GM10248 (cell line): Measurements from ENCODE around the gene FIG4.
"Not testable (repeated sequence)": the region's sequence is repeated elsewhere in the genome, so short reads cannot be mapped to it uniquely, and the experiment has no call there.

ENCODE experiments used
- CTCF ChIA-PET: fragments of 300-600 bp; sonication (Branson Sonifier 250); formaldehyde crosslinking; extraction: SDS; loops from one replicate; lab custom pipeline; 2021; ENCODE audit warnings: antibody characterized with exemption; lab: Yijun Ruan, JAX
- POLR2A ChIA-PET: fragments of 350-650 bp; sonication (Branson Sonifier 250); formaldehyde crosslinking; extraction: SDS; loops from one replicate; lab custom pipeline; 2020; ENCODE audit warnings: antibody characterized with exemption; lab: Yijun Ruan, JAX
- DNase-seq: peaks from one replicate; pipeline ENCODE4 v3.0.0; 2012; ENCODE audit errors: extremely low spot score
- CTCF ChIP-seq: IDR thresholded peaks from 2 replicates; pipeline ENCODE4 v1.5.1; 2012; ENCODE audit warnings: mild to moderate bottlenecking, low read depth; ENCODE audit errors: extremely low read depth, missing control alignments, control extremely low read depth

The FIG4 gene

GRCh38 chr6:109740787-109741186, 49.7 kb downstream of the FIG4 start:
- no peak for TF ChIP-seq CTCF
- no peak for DNase-seq
- ChIA-PET CTCF (interaction anchor here (0.9 to 1.0 kb wide), 2 partner anchors 71 to 299 kb away, joined by 3 read pairs; no protein-coding TSS in a partner anchor), POLR2A (no interaction called here)

DNA sequence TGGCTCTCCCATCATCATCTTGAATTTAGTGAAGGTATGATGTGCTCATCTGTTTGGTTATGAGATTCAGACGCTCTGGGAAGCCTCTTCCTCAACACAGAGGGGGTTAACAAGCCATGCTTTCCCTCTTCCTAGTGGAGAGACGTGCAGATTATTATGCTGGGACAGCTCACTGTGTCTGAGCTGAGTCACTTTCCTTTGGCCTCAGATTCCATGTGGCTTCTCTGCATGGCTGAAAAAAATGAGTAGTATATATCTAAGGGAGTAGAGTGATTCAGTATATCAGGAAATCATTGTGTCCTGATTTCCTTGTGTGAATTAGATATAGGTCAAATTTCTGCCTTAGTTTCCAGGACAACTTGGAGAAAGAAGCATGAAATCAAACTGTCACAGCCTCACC, 52.6 kb downstream of the FIG4 start:
- CTCF ChIA-PET, result no interaction called here
- no peak for DNase-seq
- POLR2A ChIA-PET, result no interaction called here
- TF ChIP-seq CTCF, result no peak

DNA sequence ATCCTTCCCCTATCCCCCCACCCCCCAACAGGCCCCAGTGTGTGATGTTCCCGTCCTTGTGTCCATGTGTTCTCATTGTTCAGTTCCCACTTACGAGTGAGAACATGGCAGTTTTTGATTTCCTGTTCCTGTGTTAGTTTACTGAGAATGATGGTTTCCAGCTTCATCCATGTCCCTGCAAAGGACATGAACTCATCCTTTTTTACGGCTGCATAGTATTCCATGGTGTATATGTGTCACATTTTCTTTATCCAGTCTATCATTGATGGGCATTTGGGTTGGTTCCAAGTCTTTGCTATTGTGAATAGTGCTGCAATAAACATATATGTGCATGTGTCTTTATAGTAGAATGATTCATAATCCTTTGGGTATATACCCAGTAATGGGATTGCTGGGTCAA, 53.7 kb downstream of the FIG4 start:
- CTCF ChIA-PET, DNase-seq, POLR2A ChIA-PET: not testable (repeated sequence)

- no peak for TF ChIP-seq CTCF
- CTCF ChIA-PET, result no interaction called here
- no peak for DNase-seq
Observed at GRCh38 chr6:109747221-109747620, 56.1 kb downstream of the FIG4 start.

DNA sequence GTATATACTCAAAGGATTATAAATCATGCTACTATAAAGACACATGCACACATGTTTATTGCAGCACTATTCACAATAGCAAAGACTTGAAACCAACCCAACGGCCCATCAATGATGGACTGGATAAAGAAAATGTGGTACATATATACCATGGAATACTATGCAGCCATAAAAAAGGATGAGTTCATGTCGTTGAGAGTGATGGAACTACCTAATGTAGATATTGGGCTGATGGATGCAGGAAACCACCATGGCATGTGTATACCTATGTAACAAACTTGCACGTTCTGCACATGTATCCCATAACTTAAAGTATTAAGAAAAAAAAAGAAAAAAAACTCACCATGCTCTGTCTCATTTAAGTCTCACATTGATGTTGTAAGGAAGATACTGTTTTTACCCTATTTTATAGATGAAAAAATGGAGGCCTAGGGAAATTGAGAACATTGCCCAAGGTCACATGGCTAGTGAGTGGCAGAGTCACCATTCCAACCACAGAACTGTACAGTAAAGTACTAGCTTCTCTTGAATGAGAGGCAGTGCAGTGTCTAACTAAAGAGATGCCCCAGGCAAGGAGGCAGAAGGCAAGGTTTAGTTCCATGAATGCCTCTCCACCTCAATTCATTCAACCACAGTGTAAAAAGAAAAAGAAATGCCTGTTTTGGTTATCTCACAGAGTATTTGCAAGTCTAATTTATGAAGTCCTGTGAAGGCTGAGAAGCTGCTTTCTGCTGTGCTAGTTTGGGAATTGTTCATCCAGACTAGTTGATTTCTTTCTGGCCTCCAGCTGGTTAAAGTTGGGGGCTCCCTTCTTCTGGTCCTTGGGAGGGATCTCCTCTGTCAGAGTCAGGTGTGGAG, 68.2 kb downstream of the FIG4 start:
- no peak for DNase-seq
- CTCF ChIA-PET, result no interaction called here

More at GRCh38 chr6:109747221-109747620, 56.1 kb downstream of the FIG4 start:
- POLR2A ChIA-PET, result no interaction called here

DNA sequence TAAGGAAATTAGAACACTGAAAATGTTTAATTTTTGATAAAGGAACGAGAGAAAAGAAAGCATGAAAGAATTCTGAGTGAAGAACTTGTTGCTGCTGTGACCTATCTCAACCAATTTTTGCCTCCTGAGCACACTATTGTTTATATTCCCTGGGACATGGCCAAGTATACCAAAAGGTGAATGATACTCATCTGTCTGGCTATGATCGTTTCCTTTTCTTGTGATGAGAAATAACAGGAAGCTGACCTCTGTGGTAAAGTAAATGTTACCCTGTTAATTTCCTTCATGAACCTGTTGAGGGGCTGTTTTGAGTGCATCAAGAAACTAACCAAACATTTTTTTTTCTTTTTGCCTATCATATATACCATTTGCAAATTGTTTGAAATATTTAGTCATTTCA, 69.1 kb downstream of the FIG4 start:
- TF ChIP-seq CTCF, result no peak
- DNase-seq, result no peak
- POLR2A ChIA-PET, result no interaction called here
- CTCF ChIA-PET, result no interaction called here

More for the DNA sequence above, 68.2 kb downstream of the FIG4 start:
- TF ChIP-seq CTCF, result no peak
- POLR2A ChIA-PET, result no interaction called here

- CTCF ChIA-PET, result interaction anchor here (1.5 kb wide), 1 partner anchor 9 kb away, joined by 3 read pairs; no protein-coding TSS in a partner anchor
- POLR2A ChIA-PET, result no interaction called here
- no peak for TF ChIP-seq CTCF
- DNase-seq, result no peak
Observed at GRCh38 chr6:109762166-109762565, 71.1 kb downstream of the FIG4 start.
